Neural cell (in vitro differentiated cells): ENCODE measurements around the gene ZFAND4. TPM values are rescaled to one million over a fixed set of nuclear protein-coding genes. Genes with fewer than 3 reads are reported as not detected.
"Not testable (repeated sequence)": the region's sequence is repeated elsewhere in the genome, so short reads cannot be mapped to it uniquely, and the experiment has no call there.

Experiments used
- H2AFZ ChIP-seq: fragments of 200-600, 300-800 bp; sonication (generic), shearing (Covaris generic); 2 replicates; pipeline ENCODE4 v1.6.0; 2014; ENCODE audit warnings: low read depth, mild to moderate bottlenecking, antibody characterized with exemption, low read length, moderate library complexity
- H3F3A ChIP-seq: fragments of 200-600 bp; shearing (Covaris generic); 2 replicates; pipeline ENCODE4 v1.6.1; 2016; ENCODE audit warnings: mild to moderate bottlenecking, moderate library complexity, mixed read lengths, antibody characterized with exemption, low read length; ENCODE audit not compliant: insufficient read depth, poor library complexity, severe bottlenecking
- H3K27ac ChIP-seq: fragments of 200-600, 300-800 bp; sonication (generic), shearing (Covaris generic); 2 replicates; pipeline ENCODE4 v1.5.1; 2014; ENCODE audit warnings: mild to moderate bottlenecking, low read length, moderate library complexity
- H3K27me3 ChIP-seq: fragments of 300-800, 200-600 bp; sonication (generic), shearing (Covaris generic); 2 replicates; pipeline ENCODE4 v1.6.0; 2014; ENCODE audit warnings: mild to moderate bottlenecking, low read depth, low read length, moderate library complexity; ENCODE audit not compliant: insufficient read depth
- H3K36me3 ChIP-seq: fragments of 300-800, 200-600 bp; sonication (generic), shearing (Covaris generic); 2 replicates; pipeline ENCODE4 v1.5.1; 2014; ENCODE audit warnings: mild to moderate bottlenecking, antibody characterized with exemption, low read length, moderate library complexity; ENCODE audit not compliant: insufficient read depth
- H3K4me2 ChIP-seq: fragments of 300-800, 200-600 bp; sonication (generic), shearing (Covaris generic); 2 replicates; pipeline ENCODE4 v1.6.0; 2014; ENCODE audit warnings: mild to moderate bottlenecking, low read length
- H3K4me3 ChIP-seq: fragments of 300-800, 200-600 bp; sonication (generic), shearing (Covaris generic); 2 replicates; pipeline ENCODE4 v1.5.1; 2014; ENCODE audit warnings: mild to moderate bottlenecking, low read length, moderate library complexity
- H3K79me2 ChIP-seq: fragments of 200-600 bp; shearing (Covaris generic); replicated peaks from 2 replicates; pipeline ENCODE4 v1.6.0; 2014; ENCODE audit warnings: mild to moderate bottlenecking, low read length, moderate library complexity; ENCODE audit not compliant: insufficient read depth
- H3K9ac ChIP-seq: fragments of 300-800, 200-600 bp; sonication (generic), shearing (Covaris generic); 2 replicates; pipeline ENCODE4 v1.6.1; 2016; ENCODE audit warnings: mild to moderate bottlenecking, low read length, mixed read lengths
- H3K9me2 ChIP-seq: fragments of 200-600 bp; shearing (Covaris generic); 2 replicates; pipeline ENCODE4 v1.6.1; 2016; ENCODE audit warnings: mild to moderate bottlenecking, low read length, mixed read lengths; ENCODE audit not compliant: insufficient read depth
- H3K9me3 ChIP-seq: fragments of 200-600, 300-800 bp; sonication (generic), shearing (Covaris generic); 2 replicates; pipeline ENCODE4 v1.6.1; 2016; ENCODE audit warnings: mild to moderate bottlenecking, mixed run types, low read length, moderate library complexity, mixed read lengths
- H4K20me1 ChIP-seq: fragments of 200-600 bp; shearing (Covaris generic); 2 replicates; pipeline ENCODE4 v1.6.1; 2016; ENCODE audit warnings: mild to moderate bottlenecking, mixed run types; ENCODE audit not compliant: insufficient read depth
- CTCF ChIP-seq: fragments of 450-650 bp; IDR thresholded peaks from 2 replicates; pipeline ENCODE4 v1.5.1; 2014; ENCODE audit warnings: antibody characterized with exemption, mild to moderate bottlenecking, moderate library complexity; ENCODE audit not compliant: poor library complexity, severe bottlenecking
- EP300 ChIP-seq: fragments of 450-650 bp; conservative IDR thresholded peaks from 2 replicates; pipeline ENCODE4 v1.6.1; 2014; ENCODE audit warnings: antibody characterized with exemption, mild to moderate bottlenecking, moderate library complexity; ENCODE audit not compliant: poor library complexity, severe bottlenecking
- EZH2 ChIP-seq: fragments of 200-600, 300-800 bp; shearing (Covaris generic), sonication (generic); IDR thresholded peaks from 2 replicates; pipeline ENCODE4 v1.6.1; 2014; ENCODE audit warnings: antibody characterized with exemption, low read length, borderline replicate concordance, mild to moderate bottlenecking; ENCODE audit not compliant: insufficient read depth, poor library complexity, severe bottlenecking
- MXI1 ChIP-seq: fragments of 450-650 bp; conservative IDR thresholded peaks from 2 replicates; pipeline ENCODE4 v1.6.1; 2014; ENCODE audit warnings: antibody characterized with exemption, mild to moderate bottlenecking; ENCODE audit not compliant: poor library complexity, severe bottlenecking
- POLR2AphosphoS5 ChIP-seq: IDR thresholded peaks from 2 replicates; pipeline ENCODE4 v1.6.1; 2012
- RAD21 ChIP-seq: fragments of 450-650 bp; conservative IDR thresholded peaks from 2 replicates; pipeline ENCODE4 v1.6.1; 2014; ENCODE audit warnings: antibody characterized with exemption, mild to moderate bottlenecking, moderate library complexity
- REST ChIP-seq: IDR thresholded peaks from 2 replicates; pipeline ENCODE4 v1.6.1; 2012; ENCODE audit warnings: borderline replicate concordance
- SMC3 ChIP-seq: fragments of 450-650 bp; conservative IDR thresholded peaks from 2 replicates; pipeline ENCODE4 v1.6.1; 2014; ENCODE audit warnings: antibody characterized with exemption, mild to moderate bottlenecking, moderate library complexity; ENCODE audit not compliant: poor library complexity
- TAF1 ChIP-seq: IDR thresholded peaks from 2 replicates; pipeline ENCODE4 v1.6.1; 2012; ENCODE audit warnings: low read depth
- polyA plus RNA-seq: library from polyadenylated mRNA; depleted of rRNA; stranded (reverse); fragments of >200 nt; gene quantifications from 2 replicates; pipeline ENCODE4 v1.2.3, GENCODE V29; 2014

ZFAND4 gene
- polyA plus RNA-seq, 1 donor from 2014 or later: 8.3 TPM

DNA sequence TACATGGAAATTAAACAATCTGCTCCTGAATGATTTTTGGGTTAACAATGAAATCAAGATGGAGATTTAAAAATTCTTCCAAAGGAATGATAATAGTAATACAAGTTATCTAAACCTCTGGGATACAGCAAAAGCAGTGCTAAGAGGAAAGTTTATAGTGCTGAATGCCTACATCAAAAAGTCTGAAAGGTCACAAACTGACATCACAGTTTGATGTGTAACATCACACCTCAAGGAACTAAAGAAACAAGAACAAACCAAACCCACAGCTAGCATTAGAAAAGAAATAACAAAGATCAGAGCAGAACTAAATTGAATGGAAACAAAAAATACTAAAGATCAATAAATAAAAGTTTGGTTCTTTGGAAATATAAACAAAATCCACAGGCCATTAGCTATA is 17.4 kb downstream of the ZFAND4 start:
- Histone ChIP-seq H3K9ac (no peak overlapping the region), H3K9me2 (no peaks in the 10 kb centered on the region), H3K27me3 (no peaks in the 10 kb centered on the region), H3K79me2 (no peaks in the 10 kb centered on the region), H3K36me3 (no peaks in the 10 kb centered on the region), H3K27ac (no peak overlapping the region), H3K4me2 (no peak overlapping the region), H3K4me3 (no peak overlapping the region), H2AFZ (no peak overlapping the region), H4K20me1 (no peaks in the 10 kb centered on the region), H3F3A (no peaks in the 10 kb centered on the region), H3K9me3 (no peaks in the 10 kb centered on the region)
- TF ChIP-seq MXI1: no peak

GRCh38 chr10:45654753-45655141 is 17.8 kb downstream of the ZFAND4 start:
- H3K9ac ChIP-seq, H3K9me3 ChIP-seq, H3K79me2 ChIP-seq, H3K27me3 ChIP-seq, H4K20me1 ChIP-seq, H3K36me3 ChIP-seq, H3K27ac ChIP-seq, H2AFZ ChIP-seq, H3K4me3 ChIP-seq, H3K9me2 ChIP-seq, H3K4me2 ChIP-seq, H3F3A ChIP-seq: not testable (repeated sequence)

- no peaks in the 10 kb centered on the region for H3K27me3 ChIP-seq
- no peaks in the 10 kb centered on the region for H3K79me2 ChIP-seq
- TF ChIP-seq REST: no peak
- TF ChIP-seq MXI1: no peak
- TF ChIP-seq CTCF: no peak
- TF ChIP-seq POLR2AphosphoS5: no peak
- no peak for TF ChIP-seq TAF1
- no peak for TF ChIP-seq RAD21
- no peak for TF ChIP-seq EZH2
- TF ChIP-seq EP300: no peak
- TF ChIP-seq SMC3: no peak
- no peak overlapping the region for H2AFZ ChIP-seq
- no peaks in the 10 kb centered on the region for H3K9me2 ChIP-seq
- no peaks in the 10 kb centered on the region for H3K9me3 ChIP-seq
- H3K36me3 ChIP-seq: no peaks in the 10 kb centered on the region
- H3F3A ChIP-seq: no peaks in the 10 kb centered on the region
- H4K20me1 ChIP-seq: no peaks in the 10 kb centered on the region
- no peak overlapping the region for H3K9ac ChIP-seq
- H3K27ac ChIP-seq: no peak overlapping the region
- H3K4me3 ChIP-seq: no peak overlapping the region
- H3K4me2 ChIP-seq: no peak overlapping the region
These were observed 19.1 kb downstream of the ZFAND4 start for GRCh38 chr10:45653454-45653853.
